HG03280 (cell line): Measurements from ENCODE around the gene PCCB.
"Not testable (repeated sequence)": the region's sequence is repeated elsewhere in the genome, so short reads cannot be mapped to it uniquely, and the experiment has no call there.

Experiments used
- ATAC-seq: cut with Tn5 transposase; IDR thresholded peaks from one replicate; pipeline ENCODE4 v1.9.1; 2021; ENCODE audit warnings: mild to moderate bottlenecking, moderate library complexity; ENCODE audit not compliant: unreplicated experiment

PCCB gene

DNA sequence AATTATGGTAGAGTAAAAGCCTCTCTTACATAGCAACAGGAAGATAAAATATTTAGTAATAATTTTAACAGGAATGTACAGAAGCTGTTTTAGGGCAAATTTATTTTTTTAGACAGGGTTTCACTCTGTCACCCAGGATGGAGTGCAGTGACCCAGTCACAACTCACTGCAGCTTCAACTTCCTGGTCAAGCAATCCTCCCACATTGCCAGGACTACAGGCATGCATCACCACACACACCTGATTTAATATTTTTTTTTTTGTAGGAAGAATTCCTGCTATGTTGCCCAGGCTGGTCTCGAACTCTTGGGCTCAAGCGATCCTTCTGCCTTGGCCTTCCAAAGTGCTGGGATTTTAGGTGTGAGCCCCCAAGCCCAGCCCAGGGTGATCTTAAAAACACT is 61.1 kb downstream of the PCCB start:
- ATAC-seq = no peak

DNA sequence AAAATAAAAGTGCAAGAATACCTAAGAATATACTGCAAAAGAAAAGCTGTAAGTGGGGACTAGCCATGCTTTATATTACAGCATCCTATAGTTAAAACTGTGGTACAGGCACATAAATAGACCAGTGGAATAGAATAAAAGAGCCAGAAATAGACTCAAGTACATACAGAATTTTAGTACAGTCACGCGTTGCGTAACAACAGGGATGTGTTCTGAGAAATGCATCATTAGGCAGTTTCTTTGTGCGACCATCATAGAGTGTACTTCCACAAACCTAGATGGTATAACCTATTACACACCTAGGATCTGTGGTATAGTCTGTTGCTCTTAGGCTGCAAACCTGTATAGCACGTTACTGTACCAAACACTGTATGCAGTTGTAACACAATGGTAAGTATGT is 61.8 kb downstream of the PCCB start:
- no peak for ATAC-seq

DNA sequence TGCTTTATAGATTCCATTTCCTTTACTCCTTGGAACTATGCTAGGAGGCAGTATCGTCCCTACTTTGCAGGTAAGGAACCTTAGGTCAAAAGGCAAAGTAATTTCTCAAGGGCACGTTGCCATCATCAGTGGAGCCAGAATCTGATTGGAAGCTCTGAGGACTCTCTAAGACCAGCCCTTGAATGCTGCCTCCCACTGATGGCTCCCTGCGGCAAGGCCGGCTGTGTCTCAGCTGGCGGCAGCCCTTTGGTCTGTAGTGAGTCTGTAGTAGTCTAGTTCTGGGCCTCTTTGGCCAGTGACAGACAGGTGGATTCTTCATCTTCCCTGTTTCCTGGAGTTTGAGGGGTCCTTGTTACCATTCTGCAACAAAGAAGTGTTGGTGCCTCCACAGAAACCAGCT is 76.2 kb downstream of the PCCB start:
- ATAC-seq = no peak

DNA sequence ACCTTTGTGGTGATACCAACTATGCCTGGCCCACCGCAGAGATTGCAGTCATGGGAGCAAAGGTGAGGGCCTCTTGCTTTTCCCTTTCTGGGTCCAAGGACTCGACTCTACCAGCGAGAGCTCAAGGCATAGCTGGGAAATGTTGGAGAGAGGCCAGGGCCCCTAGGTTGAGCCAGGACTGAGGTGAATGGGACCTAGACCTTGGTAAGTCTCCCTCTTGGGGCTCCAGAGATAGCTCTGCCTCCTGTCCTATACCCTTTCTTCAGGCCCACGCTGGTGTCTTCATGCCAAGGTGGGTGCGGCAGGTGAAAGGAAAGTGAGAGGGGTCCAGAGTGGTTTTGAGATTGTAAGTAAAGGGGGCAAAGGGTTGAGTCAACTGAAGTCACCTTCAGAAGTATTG is 77.5 kb downstream of the PCCB start:
- ATAC-seq = no peak

DNA sequence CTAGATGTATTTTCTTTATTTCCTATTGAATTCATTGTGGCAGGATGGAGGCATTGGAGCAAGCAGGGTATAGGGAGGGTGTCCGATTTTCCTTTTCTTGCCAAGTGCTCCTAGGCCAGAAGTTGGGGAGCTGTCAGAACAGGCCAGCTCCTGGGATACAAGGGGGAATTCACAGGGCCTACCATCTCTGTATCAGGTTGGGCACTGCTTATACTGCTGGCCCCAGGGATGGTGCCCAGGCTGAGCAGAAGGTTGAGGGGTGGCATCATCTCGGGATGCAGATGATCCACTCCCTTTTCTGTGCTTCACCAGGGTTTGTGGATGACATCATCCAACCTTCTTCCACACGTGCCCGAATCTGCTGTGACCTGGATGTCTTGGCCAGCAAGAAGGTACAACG is 79.5 kb downstream of the PCCB start:
- no peak for ATAC-seq

DNA sequence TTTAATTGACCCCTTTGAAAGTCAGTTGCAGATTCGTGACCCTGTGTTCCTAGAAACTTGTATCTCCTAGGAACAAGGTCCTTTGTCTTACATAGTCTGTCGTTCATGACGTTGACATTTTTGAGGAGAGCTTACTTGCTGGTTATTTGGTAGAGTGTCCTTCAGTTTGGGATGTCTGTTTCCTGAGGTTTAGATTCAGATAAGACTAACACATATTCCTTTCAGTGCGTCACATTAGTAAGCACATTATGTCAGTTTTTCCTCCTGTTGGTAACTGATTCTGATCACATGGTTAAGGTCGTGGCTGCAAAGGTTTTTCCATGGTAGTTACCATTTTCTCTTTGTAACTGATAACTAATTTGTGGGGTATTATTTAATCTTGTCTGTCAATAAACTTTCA is 80.8 kb downstream of the PCCB start:
- ATAC-seq = no peak

DNA sequence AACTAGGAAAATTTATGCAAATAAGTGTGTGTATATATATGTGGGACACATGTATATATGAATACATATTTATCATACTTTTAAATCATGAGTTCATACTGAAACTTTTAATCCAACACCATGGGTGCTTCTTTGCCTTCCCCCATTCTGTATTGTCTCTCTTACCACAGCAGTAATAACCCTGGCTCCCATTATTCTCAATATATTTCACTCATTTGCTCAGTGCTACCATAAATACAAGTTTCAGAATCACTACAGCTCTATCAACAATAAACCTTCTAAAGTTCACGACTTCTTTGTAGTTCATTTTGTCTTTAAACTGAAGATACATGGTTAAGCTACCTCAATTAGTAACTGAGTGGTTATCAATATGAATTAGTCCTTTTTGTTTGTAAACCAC is 82.2 kb downstream of the PCCB start:
- no peak for ATAC-seq

DNA sequence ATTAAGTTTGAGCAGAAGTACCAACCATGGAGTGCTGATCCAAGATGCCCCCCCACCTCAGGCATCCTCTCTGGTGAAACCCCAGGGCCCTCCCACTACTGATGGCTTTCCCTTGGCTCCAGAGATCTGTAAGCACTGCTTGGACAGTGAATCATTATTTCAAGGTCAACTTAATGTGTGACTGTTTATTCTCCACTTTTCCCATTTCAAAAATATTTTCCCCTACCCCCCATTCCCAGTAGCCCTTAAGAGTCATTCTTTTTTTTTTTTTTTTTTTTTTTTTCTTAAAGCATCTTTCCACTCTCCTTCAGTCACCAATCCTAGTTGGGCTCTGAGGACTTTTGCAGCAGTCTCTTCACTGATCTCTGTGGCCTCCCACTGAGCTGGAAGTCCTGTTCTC is 82.6 kb downstream of the PCCB start:
- no peak for ATAC-seq

DNA sequence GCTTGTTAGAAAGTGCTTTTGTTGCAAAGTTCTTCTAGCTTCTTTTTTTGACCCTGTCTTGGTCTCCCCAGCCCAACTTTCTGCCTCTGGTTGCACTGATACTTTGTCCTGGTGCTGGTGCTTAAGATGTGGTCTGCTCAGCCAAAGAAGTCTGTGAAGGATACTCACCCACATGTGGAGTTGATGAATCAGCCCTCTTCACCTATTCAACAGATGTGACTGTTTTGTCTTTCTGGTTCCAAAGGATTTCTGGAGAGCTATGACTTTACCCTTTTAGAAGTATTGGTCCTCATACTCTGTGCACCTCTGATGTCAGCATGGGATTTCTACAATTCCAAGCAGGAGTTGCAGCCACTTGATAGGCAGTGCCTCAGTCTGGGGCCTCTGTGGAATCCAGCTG is 84.1 kb downstream of the PCCB start:
- ATAC-seq = no peak

DNA sequence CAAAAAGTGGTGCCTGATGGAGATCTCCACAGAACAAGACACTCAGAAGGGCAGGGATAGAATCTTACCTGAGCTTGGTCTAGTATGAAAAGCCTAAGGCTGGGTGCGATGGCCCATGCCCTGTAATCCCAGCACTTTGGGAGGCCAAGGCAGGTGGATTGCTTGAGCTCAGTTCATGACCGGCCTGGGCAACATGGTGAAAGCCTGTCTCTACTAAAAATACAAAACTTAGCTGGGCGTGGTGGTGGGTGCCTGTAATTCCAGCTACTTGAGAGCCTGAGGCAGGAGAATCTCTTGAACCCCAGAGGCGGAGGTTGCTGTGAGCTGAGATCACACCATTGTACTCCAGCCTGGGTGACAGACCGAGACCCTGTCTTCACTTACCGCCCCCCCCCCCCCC is 84.6 kb downstream of the PCCB start:
- not testable (repeated sequence) for ATAC-seq

DNA sequence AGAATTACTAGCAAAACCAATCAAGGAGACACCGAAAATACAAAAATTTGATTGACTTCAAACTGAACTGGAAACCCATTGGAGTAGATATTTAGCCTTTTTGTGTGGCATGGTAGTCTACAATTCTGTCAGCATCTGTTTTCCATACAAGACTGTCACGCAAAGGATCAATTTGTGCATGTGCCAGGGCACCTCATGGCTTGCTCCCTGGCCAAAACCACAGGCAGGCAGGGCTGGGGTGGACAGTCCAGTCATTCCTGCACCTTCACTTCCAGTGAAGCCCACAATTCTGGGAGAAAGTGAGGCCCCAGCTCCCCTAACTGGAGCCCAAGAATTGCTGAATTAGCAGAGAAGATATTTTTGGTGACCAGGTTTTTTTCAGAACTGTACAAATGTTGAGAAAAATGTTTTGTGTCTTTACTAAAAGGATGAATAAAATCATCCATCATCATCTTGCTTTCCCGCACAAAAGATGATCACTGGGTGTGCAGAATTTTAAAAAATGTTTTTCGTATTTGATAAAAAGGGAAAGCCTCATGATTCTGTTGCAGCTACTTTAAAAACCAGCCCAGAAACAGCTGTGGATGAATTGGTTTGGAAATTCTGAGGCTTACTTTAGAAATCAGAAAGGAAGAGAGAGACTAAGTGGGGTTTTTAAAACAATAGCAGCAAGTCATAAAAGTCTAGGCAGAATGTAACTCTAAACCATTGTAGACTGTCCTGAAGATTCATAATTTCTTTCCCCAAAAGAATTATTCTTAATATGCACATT is 86.4 kb downstream of the PCCB start:
- ATAC-seq = no peak

DNA sequence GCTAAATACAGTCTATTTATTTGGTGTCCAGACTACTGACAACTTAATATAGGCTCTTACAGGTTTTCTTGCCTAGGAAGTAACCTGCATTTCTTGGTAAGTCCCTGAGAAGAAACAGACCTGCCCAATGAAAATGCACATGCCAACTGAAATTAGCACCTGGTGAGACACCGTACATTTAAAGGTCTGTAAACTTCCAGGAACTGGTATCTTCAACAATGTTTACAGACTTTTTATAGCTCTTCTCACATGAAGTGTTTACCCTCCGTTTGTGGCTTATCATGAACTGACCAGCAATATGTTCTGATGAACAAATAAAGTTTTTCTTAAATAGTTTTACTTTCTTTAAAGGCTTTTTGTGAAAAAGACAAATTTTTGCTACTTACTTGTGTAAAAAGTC is 93.3 kb downstream of the PCCB start:
- ATAC-seq = no peak

DNA sequence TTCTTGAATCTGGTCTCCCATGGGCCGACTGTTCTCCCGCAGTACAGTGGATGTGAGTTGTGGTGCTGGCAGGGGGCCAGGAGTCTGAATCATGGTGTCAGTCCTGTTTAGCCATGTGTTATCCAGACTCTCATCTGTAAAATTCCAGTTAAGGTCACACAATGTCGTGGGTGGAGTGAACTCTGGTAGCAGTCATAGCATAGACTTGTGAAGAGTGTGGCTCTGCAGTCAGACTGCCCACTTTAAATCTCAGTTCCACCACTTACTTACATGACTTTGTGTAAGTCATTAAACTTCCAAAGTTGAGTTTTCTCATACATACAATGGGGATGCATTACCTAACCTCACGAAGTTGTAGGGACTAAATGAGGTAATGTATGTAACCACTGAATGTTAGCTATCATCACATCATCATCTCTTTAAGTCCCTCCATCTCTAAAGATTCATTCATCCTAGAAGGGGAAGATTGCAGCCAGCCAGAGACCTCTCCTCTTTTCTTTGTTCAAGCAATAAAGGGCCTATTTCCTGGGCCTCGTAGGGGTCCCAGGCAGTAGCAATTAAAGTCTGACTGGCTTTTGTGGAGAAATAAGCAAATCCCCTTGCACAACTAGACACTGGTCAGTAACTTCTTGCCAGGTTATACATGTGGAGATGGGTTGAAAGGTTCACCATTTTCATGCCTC is 93.9 kb downstream of the PCCB start:
- ATAC-seq = no peak

DNA sequence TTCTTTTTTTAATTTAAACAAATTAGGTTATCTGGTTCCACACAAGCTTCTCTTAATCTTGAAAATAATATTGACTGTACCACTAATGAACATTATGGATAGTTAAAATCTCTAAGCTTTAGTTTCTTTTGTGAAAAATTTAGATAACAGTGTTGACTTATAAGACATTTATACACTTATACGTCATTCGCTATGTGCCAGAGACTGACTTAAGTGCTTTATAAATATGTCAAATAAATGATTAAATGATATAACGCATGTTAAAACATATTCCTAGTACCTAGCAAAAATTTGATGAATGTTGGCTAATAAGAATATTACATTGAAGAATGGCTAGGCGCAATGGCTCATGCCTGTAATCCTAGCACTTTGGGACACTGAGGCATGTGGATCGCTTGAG is 96.3 kb downstream of the PCCB start:
- no peak for ATAC-seq

DNA sequence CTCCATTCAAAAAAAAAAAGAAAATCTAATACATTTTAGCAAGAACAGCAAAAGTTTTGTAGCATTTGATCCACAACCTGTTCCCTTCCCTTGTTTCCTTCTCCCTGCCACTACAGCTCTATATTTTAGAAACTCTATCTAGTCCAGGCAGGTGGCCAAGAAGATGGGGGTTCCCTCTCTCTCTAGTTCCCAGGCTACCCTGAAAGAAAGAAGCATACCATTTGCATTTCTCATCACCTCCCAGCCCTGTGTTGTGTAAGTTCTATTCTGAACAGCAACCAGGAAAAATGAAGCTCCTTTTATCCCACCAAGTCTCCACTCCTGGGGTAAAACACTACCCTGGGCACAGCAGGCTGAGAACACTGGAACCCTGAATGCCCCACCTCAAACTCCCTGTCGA is 100.0 kb downstream of the PCCB start:
- no peak for ATAC-seq

DNA sequence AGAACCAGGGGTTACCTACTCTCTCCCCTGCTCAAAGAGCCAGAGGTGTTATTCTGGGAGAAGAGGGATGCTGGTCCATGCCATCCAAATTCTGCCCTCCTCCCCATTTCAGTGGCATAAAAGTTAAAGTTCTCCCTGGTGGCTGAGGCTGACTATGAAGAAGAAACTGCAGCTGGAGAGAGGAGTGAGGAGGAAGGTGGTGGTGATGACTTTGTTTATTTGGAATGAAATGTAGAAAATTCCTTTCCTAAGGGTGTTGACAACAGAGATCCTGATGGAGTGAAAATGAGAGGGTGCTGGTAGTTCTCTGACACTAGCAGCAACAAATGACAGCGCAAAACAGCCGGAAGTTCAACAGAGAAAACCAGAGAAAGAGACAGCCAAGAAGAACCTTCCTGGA is 100.4 kb downstream of the PCCB start:
- no peak for ATAC-seq

DNA sequence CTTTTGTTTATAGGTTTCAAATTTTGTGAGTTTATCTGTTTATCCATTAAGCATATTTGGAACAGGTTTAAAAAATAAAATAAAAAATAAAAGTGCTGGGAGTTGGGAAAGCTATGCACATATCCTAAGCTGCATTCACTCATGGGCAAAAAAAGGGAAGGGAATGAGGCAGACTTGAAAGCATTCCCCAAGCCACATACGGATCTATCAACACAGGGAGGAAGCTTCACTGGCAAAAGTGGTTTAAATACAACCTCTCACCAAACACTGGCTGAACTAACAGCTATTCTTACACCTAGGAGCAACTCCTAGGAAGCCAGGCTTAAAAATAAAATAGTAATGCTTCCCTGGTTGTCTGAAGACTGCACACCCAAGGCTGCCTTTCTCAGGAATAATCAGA is 101.2 kb downstream of the PCCB start:
- ATAC-seq = no peak

DNA sequence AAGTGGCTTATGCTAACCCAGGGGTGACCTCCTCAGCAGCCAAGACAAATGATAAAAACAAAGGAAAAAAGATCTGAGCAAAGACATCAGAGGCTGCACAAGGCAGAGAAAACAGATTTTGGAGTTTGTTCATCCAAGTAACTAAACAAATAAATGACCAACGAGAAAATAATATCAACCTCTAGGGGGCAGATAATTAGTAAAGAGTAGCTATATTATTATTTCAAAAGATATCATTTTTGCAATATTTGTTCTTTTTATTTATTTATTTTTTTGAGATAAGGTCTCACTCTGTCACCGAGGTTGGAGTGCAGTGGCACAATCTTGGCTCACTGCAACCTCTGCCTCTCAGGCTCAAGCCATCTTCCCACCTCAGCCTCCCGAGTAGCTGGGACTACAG is 101.8 kb downstream of the PCCB start:
- no peak for ATAC-seq

DNA sequence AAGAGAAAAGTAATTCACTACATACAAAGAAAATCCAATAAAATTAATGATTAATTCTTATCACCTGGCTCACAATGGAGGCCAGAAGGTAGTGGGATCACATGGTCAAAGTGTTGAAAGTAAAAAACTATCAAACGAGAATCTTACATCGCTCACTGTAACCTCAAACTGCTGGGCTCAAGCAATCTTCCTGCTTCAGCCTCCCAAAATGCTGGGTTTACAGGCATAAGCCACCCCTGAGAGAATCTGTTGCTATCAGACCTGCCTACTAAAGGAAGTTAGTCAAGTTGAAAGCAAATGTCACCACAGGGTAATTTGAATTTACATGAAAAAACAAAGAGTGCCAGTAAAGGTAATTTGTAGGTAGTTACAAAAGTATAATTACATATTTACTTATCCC is 103.3 kb downstream of the PCCB start:
- ATAC-seq = no peak

DNA sequence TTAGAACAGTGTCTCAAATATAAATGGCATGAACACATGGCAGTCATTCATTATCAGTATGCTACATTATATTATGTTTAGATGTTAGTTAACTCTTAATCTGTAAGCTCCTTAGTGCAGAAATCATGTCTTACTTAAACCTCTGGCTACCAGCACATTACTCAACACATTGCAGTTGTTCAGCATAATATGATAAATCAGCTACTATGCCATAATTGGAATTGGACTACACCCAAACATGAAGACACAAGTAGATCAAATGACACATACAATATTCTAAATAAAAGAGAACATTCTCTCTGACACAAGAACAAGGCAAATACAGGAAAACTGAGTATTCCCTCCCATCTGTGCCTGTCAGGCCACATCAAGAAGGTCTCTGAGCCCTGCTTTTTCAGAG is 116.1 kb downstream of the PCCB start:
- no peak for ATAC-seq

DNA sequence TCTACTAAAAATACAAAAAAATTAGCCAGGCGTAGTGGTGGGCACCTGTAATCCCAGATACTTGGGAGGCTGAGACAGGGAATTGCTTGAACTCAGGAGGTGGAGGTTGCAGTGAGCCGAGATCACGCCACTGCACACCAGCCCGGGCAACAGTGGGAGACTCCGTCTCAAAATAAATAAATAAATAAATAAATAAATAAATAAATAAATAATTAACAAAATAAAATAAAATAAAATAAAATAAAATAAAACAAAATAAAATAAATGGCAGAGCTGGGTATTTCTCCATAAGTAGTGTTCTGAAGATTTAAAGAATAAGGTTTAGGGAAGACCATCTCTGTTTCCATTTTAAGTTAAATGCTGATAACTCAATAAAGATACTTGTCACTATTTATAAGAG is 125.7 kb downstream of the PCCB start:
- ATAC-seq = not testable (repeated sequence)

DNA sequence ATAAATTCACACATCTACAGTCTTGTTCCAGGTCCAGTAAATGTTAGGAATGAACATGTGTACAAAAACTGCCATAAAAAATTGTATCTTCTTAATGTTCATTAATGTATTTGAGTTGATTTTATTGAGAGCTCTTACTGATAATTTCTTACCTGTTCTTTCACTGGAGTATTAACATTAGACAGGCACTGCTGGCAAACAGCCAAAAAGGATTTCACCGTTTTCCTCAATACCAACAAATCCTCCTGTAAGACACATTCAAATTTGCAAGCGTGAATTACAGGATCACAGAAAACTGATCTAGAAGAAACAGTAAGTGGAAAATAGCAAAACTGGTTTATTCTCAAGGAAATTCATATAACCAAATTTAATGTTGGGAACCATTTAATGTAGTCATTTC is 127.4 kb downstream of the PCCB start:
- no peak for ATAC-seq

DNA sequence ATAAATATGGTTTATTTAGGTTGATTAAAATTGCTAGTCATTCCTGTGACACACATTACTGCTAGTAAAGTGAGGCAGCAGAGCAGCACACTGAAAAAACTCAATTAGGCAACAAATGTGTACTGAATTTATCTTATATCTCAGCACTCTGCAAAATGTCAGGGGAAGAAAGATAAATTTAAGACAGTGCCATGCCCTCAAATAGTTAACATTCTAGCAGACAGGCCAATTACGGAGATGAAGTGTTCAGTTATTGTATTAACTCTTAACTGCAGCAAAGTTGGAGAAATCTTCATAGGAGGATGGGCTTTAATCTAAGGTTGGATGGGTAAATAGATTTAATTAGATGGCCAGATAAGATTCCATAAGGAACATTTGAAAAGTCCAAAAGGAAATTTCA is 127.9 kb downstream of the PCCB start:
- ATAC-seq = no peak
